CD14-positive monocyte (primary cell): Measurements from ENCODE around the gene SAMD5. TPM values are rescaled to one million over a fixed set of nuclear protein-coding genes. Genes with fewer than 3 reads are reported as not detected.
"Not testable (repeated sequence)": the region's sequence is repeated elsewhere in the genome, so short reads cannot be mapped to it uniquely, and the experiment has no call there.

Experiments used
- DNase-seq, 3 donors: peaks; one replicate each; pipeline ENCODE4 v3.0.0-alpha.2; 2011 to 2022
- H2AFZ ChIP-seq: 2 replicates; pipeline ENCODE4 v1.6.0; 2012; ENCODE audit warnings: mild to moderate bottlenecking, low read depth, low read length, inconsistent platforms; ENCODE audit not compliant: insufficient read depth, poor library complexity, severe bottlenecking
- H3K27ac ChIP-seq, 2 donors: 1 replicate in 1 of 2; 2 replicates in 1 of 2; pipeline ENCODE4 v1.5.1; 2012 to 2013; ENCODE audit warnings: low read length in 2 of 2, control low read depth in 1 of 2, inconsistent platforms in 1 of 2, low read depth in 1 of 2, mild to moderate bottlenecking in 1 of 2
- H3K27me3 ChIP-seq, 2 donors: one replicate each; pipeline versions ENCODE4 v1.6.0 to v1.6.1; 2011 to 2013; ENCODE audit warnings: low read length in 2 of 2; ENCODE audit not compliant: control insufficient read depth in 2 of 2, insufficient read depth in 2 of 2
- H3K36me3 ChIP-seq, 2 donors: replicated peaks in 1 of 2; 1 replicate in 1 of 2; 2 replicates in 1 of 2; pipeline versions ENCODE4 v1.5.1 to v1.6.1; 2012 to 2013; ENCODE audit warnings: low read length in 2 of 2, control low read depth in 1 of 2, inconsistent platforms in 1 of 2, mild to moderate bottlenecking in 1 of 2; ENCODE audit not compliant: insufficient read depth in 2 of 2, control insufficient read depth in 1 of 2
- H3K4me1 ChIP-seq, 2 donors: 1 replicate in 1 of 2; 2 replicates in 1 of 2; pipeline versions ENCODE4 v1.5.1 to v1.6.1; 2012 to 2013; ENCODE audit warnings: low read length in 2 of 2, control low read depth in 1 of 2, inconsistent platforms in 1 of 2, mild to moderate bottlenecking in 1 of 2, moderate library complexity in 1 of 2; ENCODE audit not compliant: insufficient read depth in 2 of 2, control insufficient read depth in 1 of 2
- H3K4me2 ChIP-seq: replicated peaks from 2 replicates; pipeline ENCODE3; 2012; ENCODE audit warnings: low read length, moderate library complexity, mild to moderate bottlenecking; ENCODE audit not compliant: poor library complexity, severe bottlenecking; ENCODE audit errors: extremely low read depth
- H3K4me3 ChIP-seq, 3 experiments: fragments of 200-600 bp in 1 of 3; sonication (generic) in 1 of 3; replicated peaks in 1 of 3; 1 replicate in 2 of 3; 2 replicates in 1 of 3; pipeline ENCODE4 v1.5.1; 2011 to 2013; ENCODE audit warnings: low read length in 3 of 3, mild to moderate bottlenecking in 3 of 3, control low read depth in 2 of 3, low read depth in 2 of 3, inconsistent platforms in 1 of 3, moderate library complexity in 1 of 3
- H3K79me2 ChIP-seq: 2 replicates; pipeline ENCODE4 v1.6.0; 2012; ENCODE audit warnings: mild to moderate bottlenecking, control low read depth, inconsistent platforms, low read length, moderate library complexity; ENCODE audit not compliant: insufficient read depth
- H3K9ac ChIP-seq: 2 replicates; pipeline ENCODE4 v1.6.0; 2017; ENCODE audit warnings: low read length, mild to moderate bottlenecking; ENCODE audit not compliant: insufficient read depth, poor library complexity, severe bottlenecking
- H3K9me3 ChIP-seq, 2 donors: replicated peaks in 1 of 2; 1 replicate in 1 of 2; 2 replicates in 1 of 2; pipeline versions ENCODE4 v1.5.1 to v1.6.1; 2012 to 2013; ENCODE audit warnings: low read length in 2 of 2, control low read depth in 1 of 2; ENCODE audit not compliant: control insufficient read depth in 1 of 2, insufficient read depth in 1 of 2
- H4K20me1 ChIP-seq: 2 replicates; pipeline ENCODE4 v1.6.0; 2012; ENCODE audit warnings: mild to moderate bottlenecking, low read length, control low read depth, moderate library complexity; ENCODE audit not compliant: insufficient read depth
- H3K27ac Mint-ChIP-seq, 7 donors: one replicate each; pipeline ENCODE4 v1.8.0; 2020; ENCODE audit warnings: mild to moderate bottlenecking in 7 of 7, mixed read lengths in 7 of 7, moderate library complexity in 6 of 7, inconsistent platforms in 2 of 7
- H3K27me3 Mint-ChIP-seq, 3 donors: one replicate each; pipeline ENCODE4 v1.8.0; 2021 to 2022; ENCODE audit warnings: low read depth in 3 of 3, mild to moderate bottlenecking in 3 of 3, mixed read lengths in 3 of 3, moderate library complexity in 3 of 3, inconsistent platforms in 1 of 3
- H3K36me3 Mint-ChIP-seq, 2 donors: one replicate each; pipeline ENCODE4 v1.8.0; 2020; ENCODE audit warnings: mixed read lengths in 2 of 2, inconsistent platforms in 1 of 2, mild to moderate bottlenecking in 1 of 2
- H3K4me1 Mint-ChIP-seq: one replicate; pipeline ENCODE4 v1.8.0; 2020; ENCODE audit warnings: mild to moderate bottlenecking, mixed read lengths
- H3K4me3 Mint-ChIP-seq, 2 donors: one replicate each; pipeline ENCODE4 v1.8.0; 2020; ENCODE audit warnings: mild to moderate bottlenecking in 2 of 2, mixed read lengths in 2 of 2, moderate library complexity in 1 of 2
- H3K9me3 Mint-ChIP-seq, 7 donors: one replicate each; pipeline ENCODE4 v1.8.0; 2020 to 2022; ENCODE audit warnings: mixed read lengths in 7 of 7, mild to moderate bottlenecking in 6 of 7, moderate library complexity in 6 of 7, inconsistent platforms in 2 of 7
- WGBS: methylation state at CpG from one replicate; pipeline ENCODE4 v1.1.5; 2013; ENCODE audit warnings: missing lambda C conversion rate; ENCODE audit not compliant: insufficient coverage; 5-methylcytosine and 5-hydroxymethylcytosine counted together
- intact Hi-C, 2 donors: fragments of 100-400 bp; cut with micrococcal nuclease; formaldehyde crosslinking; loops; one replicate each; pipeline versions ENCODE4 v1.15.0 to v1.15.1; 2023
- polyA plus RNA-seq, 3 donors: library from polyadenylated mRNA; depleted of rRNA in 1 of 3; unstranded in 2 of 3; stranded (reverse) in 1 of 3; fragments of 300-500 nt in 2 of 3; fragments of >200 nt in 1 of 3; fragmentation: Illumina TruSeq in 2 of 3; gene quantifications; 1 replicate in 2 of 3; 2 replicates in 1 of 3; pipeline ENCODE4 v1.2.3, GENCODE V29; 2012 to 2021
- TF ChIP-seq, protein P1 (sequence below): fragments of 200-600 bp; IDR thresholded peaks from one replicate; pipeline ENCODE4 v1.8.0; 2022; ENCODE audit warnings: antibody characterized with exemption, mild to moderate bottlenecking

The SAMD5 gene
- polyA plus RNA-seq, 3 donors: not detected

DNA sequence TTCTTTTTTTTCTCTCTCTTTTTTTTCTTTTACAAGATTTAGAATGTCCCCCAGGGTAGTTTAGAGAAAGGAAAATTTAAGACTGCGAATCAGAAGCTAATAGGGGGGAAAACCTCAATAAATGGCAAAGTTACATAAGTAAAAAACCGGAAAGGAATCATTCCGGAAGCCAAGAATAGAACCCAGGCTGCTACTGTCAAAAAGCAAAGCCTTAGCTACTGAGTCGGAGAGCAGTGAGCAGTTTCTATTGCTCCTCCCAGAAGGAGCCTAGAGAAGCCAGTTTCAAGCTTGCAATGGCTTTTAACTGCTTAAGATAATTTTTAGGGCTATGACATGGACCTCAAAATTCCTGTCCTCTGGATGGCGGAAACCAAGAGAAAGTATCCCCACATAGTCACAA, 31.6 kb downstream of the SAMD5 start:
- no peaks in the 10 kb centered on the region for H3K36me3 ChIP-seq
- Mint-ChIP-seq H3K9me3 (peaks cover 2 to 18% (median 9%) of the 10 kb centered on the region in 7 donors), H3K36me3 (no peaks in the 10 kb centered on the region), H3K27me3 (peaks cover 0 to 8% (median 2%) of the 10 kb centered on the region in 3 donors), H3K4me1 (no peaks in the 10 kb centered on the region), H3K27ac (no peak overlapping the region), H3K4me3 (no peak overlapping the region)
- H3K27ac ChIP-seq: no peak overlapping the region
- no peak overlapping the region for H3K4me2 ChIP-seq
- TF ChIP-seq, protein P1, sequence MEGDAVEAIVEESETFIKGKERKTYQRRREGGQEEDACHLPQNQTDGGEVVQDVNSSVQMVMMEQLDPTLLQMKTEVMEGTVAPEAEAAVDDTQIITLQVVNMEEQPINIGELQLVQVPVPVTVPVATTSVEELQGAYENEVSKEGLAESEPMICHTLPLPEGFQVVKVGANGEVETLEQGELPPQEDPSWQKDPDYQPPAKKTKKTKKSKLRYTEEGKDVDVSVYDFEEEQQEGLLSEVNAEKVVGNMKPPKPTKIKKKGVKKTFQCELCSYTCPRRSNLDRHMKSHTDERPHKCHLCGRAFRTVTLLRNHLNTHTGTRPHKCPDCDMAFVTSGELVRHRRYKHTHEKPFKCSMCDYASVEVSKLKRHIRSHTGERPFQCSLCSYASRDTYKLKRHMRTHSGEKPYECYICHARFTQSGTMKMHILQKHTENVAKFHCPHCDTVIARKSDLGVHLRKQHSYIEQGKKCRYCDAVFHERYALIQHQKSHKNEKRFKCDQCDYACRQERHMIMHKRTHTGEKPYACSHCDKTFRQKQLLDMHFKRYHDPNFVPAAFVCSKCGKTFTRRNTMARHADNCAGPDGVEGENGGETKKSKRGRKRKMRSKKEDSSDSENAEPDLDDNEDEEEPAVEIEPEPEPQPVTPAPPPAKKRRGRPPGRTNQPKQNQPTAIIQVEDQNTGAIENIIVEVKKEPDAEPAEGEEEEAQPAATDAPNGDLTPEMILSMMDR: no peak
- H3K4me3 ChIP-seq: no peak overlapping the region
- H3K4me1 ChIP-seq: no peaks in the 10 kb centered on the region
- no peaks in the 10 kb centered on the region for H4K20me1 ChIP-seq
- DNase-seq: no peak
- intact Hi-C loops: no loop called here
- H3K9me3 ChIP-seq: peaks cover 0 to 6% of the 10 kb centered on the region in 2 donors
- WGBS: 87% methylated on average over 3 of the region's 5 CpGs
- no peaks in the 10 kb centered on the region for H3K79me2 ChIP-seq
- H3K27me3 ChIP-seq: no peaks in the 10 kb centered on the region
- H3K9ac ChIP-seq: no peak overlapping the region
- no peak overlapping the region for H2AFZ ChIP-seq

DNA sequence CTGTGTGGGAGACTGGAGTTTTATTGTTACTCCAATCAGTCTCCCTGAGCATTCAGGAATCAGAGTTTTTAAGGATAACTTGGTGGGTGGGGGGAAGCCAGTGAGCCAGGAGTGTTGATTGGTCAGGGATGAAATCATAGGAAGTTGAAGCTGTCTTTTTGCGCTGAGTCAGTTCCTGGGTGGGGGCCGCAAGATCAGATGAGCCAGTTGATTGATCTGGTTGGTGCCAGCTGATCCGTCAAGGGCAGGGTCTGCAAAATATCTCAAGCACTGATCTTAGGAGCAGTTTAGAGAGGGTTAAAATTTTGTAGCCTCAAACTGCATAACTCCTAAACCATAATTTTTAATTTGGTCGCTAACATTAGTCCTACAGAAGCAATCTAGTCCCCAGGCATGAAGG, 33.9 kb downstream of the SAMD5 start:
- H3K9me3 ChIP-seq, H2AFZ ChIP-seq, DNase-seq, H3K36me3 ChIP-seq, H3K4me1 Mint-ChIP-seq, H3K36me3 Mint-ChIP-seq, H3K9ac ChIP-seq, intact Hi-C loops, H4K20me1 ChIP-seq, H3K27ac ChIP-seq, H3K27me3 Mint-ChIP-seq, H3K4me1 ChIP-seq, H3K27me3 ChIP-seq, H3K4me2 ChIP-seq, H3K4me3 ChIP-seq, H3K79me2 ChIP-seq, H3K4me3 Mint-ChIP-seq: not testable (repeated sequence)
- 94% methylated on average over 3 of the region's 4 CpGs for WGBS
- H3K27ac Mint-ChIP-seq: peak overlapping the region in 2 of 7 donors; percentile 19 to 78
- H3K9me3 Mint-ChIP-seq: peaks cover 2 to 18% (median 9%) of the 10 kb centered on the region in 7 donors
